Kidney epithelial cell (primary cell): Measurements from ENCODE around the gene TMEM187. TPM values are rescaled to one million over a fixed set of nuclear protein-coding genes. Genes with fewer than 3 reads are reported as not detected.

Experiments
- DNase-seq: peaks from one replicate; pipeline ENCODE4 v3.0.0-alpha.2; 2010; ENCODE audit warnings: low read depth
- H3K27me3 ChIP-seq: 2 replicates; pipeline ENCODE4 v1.6.0; 2011; ENCODE audit warnings: low read length; ENCODE audit not compliant: control insufficient read depth, insufficient read depth
- H3K36me3 ChIP-seq: 2 replicates; pipeline ENCODE4 v1.5.1; 2011; ENCODE audit warnings: low read length; ENCODE audit not compliant: control insufficient read depth, insufficient read depth
- H3K4me3 ChIP-seq: 2 replicates; pipeline ENCODE4 v1.5.1; 2011; ENCODE audit warnings: low read depth, mild to moderate bottlenecking, control low read depth, low read length
- total RNA-seq: library from RNA; depleted of rRNA; stranded (reverse); fragments of >200 nt; gene quantifications from 2 replicates; pipeline ENCODE4 v1.2.3, GENCODE V29; 2015
- TF ChIP-seq, protein P1 (sequence below): IDR thresholded peaks from 2 replicates; pipeline ENCODE4 v1.5.1; 2011; ENCODE audit warnings: mild to moderate bottlenecking, moderate library complexity, low read length, control low read depth, inconsistent platforms; ENCODE audit not compliant: insufficient read depth, poor library complexity, severe bottlenecking

The TMEM187 gene
- total RNA-seq, 1 donor from 2014 or later, result 6.7 TPM

DNA sequence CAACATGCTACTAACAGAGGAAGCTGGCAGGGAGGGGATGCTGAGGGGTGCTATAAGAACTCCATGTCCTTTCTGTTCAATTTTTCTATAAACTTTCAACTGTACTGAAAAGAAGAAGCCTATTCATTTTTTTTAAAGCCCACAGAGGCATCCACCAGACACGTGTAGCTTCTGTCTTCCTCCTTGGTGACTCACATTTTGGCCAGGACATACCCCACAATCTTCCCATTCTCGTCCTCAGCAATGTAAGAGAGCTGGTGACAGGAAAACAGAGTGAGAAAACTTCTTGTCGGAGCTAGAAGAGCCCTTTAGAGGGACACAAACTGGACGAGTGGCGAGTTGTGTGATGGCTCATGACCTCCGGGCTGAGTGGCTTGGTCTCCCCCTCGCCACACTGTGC, 38.8 kb upstream of the TMEM187 start:
- Histone ChIP-seq H3K4me3 (peak overlapping the region; percentile 73), H3K27me3 (no peaks in the 10 kb centered on the region), H3K36me3 (no peaks in the 10 kb centered on the region)
- TF ChIP-seq, protein P1, sequence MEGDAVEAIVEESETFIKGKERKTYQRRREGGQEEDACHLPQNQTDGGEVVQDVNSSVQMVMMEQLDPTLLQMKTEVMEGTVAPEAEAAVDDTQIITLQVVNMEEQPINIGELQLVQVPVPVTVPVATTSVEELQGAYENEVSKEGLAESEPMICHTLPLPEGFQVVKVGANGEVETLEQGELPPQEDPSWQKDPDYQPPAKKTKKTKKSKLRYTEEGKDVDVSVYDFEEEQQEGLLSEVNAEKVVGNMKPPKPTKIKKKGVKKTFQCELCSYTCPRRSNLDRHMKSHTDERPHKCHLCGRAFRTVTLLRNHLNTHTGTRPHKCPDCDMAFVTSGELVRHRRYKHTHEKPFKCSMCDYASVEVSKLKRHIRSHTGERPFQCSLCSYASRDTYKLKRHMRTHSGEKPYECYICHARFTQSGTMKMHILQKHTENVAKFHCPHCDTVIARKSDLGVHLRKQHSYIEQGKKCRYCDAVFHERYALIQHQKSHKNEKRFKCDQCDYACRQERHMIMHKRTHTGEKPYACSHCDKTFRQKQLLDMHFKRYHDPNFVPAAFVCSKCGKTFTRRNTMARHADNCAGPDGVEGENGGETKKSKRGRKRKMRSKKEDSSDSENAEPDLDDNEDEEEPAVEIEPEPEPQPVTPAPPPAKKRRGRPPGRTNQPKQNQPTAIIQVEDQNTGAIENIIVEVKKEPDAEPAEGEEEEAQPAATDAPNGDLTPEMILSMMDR, result no peak
- DNase-seq, result no peak

DNA sequence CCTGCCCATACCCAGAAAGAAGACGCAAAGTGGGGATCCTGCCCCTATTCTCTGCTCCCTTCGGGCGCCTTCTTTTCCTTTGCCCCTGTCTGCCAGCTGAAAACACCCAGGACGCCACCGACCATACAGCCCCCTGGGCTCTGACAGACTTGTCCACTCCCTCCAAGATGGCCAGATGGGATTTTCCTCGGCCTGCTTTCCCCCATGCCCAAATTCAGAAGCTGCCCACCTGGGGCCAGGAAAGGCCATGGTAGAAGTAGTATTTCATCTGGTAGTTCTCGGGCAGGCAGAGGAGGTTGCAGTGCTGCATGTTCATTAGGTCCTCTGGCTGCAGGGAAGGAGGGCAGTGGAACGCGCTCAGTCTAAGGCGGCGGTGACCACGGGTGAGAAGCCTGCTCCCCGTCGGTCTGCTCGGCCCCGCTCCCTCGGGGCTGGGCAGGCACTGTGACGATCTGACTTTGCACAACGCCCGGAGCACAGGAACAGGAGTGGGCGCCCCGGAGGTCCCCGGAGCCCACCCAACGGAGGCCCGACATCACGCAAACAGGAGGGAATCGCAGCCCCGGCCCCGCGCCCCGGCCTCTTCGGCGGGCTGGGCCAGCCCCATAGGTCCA, 38.3 kb upstream of the TMEM187 start:
- no peaks in the 10 kb centered on the region for H3K27me3 ChIP-seq
- no peak for DNase-seq
- H3K36me3 ChIP-seq, result no peaks in the 10 kb centered on the region
- peak overlapping the region; percentile 73 for H3K4me3 ChIP-seq
- TF ChIP-seq, protein P1, result no peak

DNA sequence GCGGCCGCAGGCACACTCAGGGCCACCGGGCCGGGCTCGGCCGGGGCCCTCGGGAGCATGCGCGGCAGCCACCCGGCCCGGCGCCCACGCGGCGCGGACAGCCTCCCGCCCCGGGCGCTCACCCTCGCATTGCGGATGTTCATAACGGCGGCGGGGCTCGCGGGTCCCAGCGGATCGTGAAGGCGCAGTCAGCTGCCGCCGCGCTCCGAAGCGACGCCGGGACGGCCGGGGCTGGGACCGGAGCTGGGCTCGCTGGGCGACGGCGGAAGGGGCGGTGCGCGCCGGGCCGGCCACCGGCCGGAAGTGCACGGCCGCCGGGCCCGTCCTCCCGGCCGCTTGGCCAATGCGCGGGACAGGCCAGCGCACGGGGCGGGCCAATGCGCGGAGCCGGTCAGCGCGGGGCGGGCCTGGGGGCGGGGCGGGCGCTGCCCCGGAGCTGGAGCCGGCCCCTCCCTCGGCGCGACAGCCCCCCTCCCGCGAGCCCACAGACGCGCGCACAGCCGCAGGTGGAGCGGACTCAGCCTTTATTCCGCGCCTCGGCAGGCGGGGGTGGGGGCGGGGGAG, 37.7 kb upstream of the TMEM187 start, which contains the start of gene NAA10:
NAA10 (minus strand) TSS at position 276 of the 564 bp plus-strand sequence; CDS start at position 143, 133 bp downstream.
- TF ChIP-seq, protein P1, result no peak
- no peak for DNase-seq

DNA sequence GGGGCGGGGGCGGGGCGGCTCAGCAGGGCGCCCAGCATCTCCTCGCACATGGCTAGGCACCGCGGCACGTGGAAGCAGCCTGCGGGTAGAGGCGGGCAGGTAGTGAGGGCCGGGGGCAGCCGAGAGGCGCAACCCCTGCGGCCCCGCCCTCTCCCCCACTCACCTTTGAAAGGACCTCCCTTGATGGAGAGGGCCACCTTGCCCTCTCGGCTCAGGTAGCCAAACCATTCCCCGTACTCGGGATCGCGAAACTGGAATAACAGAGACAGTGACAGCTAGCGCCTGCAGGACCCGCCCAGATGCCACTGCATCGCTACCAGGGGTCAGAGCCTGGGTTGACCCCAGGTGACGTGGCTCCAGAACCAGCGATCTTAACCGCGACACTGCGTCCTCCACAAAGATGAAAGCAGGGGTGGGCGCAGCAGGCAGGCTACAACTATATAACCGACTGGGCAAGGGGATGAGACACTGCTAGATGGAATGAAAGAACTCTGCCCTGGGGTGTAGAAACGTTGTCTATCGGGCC, 37.2 kb upstream of the TMEM187 start:
- Histone ChIP-seq H3K36me3 (no peaks in the 10 kb centered on the region), H3K4me3 (peak overlapping the region; percentile 37), H3K27me3 (no peaks in the 10 kb centered on the region)
- DNase-seq, result no peak
- TF ChIP-seq, protein P1, result no peak

More for the DNA sequence above, 37.7 kb upstream of the TMEM187 start, which contains the start of gene NAA10:
- no peaks in the 10 kb centered on the region for H3K27me3 ChIP-seq
- H3K36me3 ChIP-seq, result no peaks in the 10 kb centered on the region
- peak within 1 kb of the TSS; percentile 73 for H3K4me3 ChIP-seq

DNA sequence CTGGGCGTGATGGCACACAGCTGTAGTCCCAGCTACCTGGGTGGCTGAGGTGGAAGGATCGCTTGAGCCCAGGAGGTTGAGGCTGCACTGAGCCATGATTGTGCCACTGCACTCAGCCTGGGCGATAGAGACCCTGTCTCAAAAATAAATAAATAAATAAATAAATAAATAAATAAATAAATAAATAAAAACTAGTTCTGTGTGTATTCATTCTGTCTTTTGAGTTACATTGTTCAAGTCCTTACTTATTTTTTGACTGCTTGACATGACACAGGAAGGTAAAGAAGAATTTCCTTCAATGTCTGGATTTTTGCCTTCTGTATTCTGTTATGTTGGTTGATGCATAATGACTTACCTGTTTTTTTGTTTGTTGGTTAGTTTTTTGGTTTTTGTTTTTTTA, 35.5 kb upstream of the TMEM187 start:
- TF ChIP-seq, protein P1, result no peak
- Histone ChIP-seq H3K36me3 (no peaks in the 10 kb centered on the region), H3K4me3 (no peak overlapping the region), H3K27me3 (no peaks in the 10 kb centered on the region)
- no peak for DNase-seq

DNA sequence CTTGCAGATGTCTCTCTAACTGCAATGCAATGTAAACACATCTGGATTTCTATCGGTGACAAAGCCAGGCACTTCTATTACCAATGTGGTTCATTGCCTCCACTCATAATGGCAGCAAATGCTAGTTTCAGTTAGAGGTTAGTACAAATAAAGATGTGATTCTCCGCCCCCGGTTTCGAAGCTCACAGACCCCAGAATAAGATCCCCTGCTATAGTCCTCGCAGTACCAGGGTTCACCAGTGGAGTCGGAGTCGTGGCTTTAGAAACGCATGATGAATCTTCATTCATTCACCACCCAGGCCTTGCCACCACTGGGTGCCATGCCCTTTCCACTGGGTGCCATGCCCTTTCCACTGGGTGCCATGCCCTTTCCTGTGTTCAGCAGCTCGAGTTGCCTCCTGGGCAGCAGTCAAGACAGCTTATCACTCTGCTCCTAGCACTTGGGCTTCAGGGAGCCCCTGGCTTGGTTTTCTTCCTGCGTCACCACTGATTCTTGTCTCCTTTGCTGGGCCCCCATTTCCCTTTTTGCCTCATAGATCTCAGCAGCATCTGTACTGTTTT, 34.2 kb upstream of the TMEM187 start:
- TF ChIP-seq, protein P1, result no peak
- no peak for DNase-seq
- Histone ChIP-seq H3K4me3 (no peak overlapping the region), H3K36me3 (no peaks in the 10 kb centered on the region), H3K27me3 (no peaks in the 10 kb centered on the region)
